ENCODE results near the gene KDELR1. TPM values are rescaled to one million over a fixed set of nuclear protein-coding genes. Genes with fewer than 3 reads are reported as not detected.

KDELR1 gene
- total RNA-seq (57.5 TPM), polyA plus RNA-seq (ENCODE audit: insufficient read depth in 1 of 8, insufficient read length in 8 of 8, low replicate concordance in 1 of 8) (100 to 1,000 TPM; 104 to 162 (median 129) TPM)
- long read RNA-seq, donor 1, transcript KDELR1-201 (5 exons, 1,557 nt): major isoform, 21 of 23 reads
- long read RNA-seq, donor 1, partial matches to known transcripts: 0 of 23 reads
- long read RNA-seq, donor 1, other reads (novel, unspliced or antisense): 0 of 23 reads
- long read RNA-seq, donor 2, partial matches to known transcripts: 0 of 4 reads
- long read RNA-seq, donor 2, other reads (novel, unspliced or antisense): 0 of 4 reads
- long read RNA-seq, donor 3, transcript KDELR1-201 (5 exons, 1,557 nt): major isoform, 29 of 44 reads
- long read RNA-seq, donor 3, partial matches to known transcripts: 11 of 44 reads
- long read RNA-seq, donor 3, other reads (novel, unspliced or antisense): 0 of 44 reads
- long read RNA-seq, donor 4, transcript KDELR1-201 (5 exons, 1,557 nt): major isoform, 34 of 65 reads
- long read RNA-seq, donor 4, partial matches to known transcripts: 29 of 65 reads
- long read RNA-seq, donor 4, other reads (novel, unspliced or antisense): 0 of 65 reads
- long read RNA-seq, donor 5, transcript KDELR1-201 (5 exons, 1,557 nt): major isoform, 103 of 110 reads
- long read RNA-seq, donor 5, partial matches to known transcripts: 0 of 110 reads
- long read RNA-seq, donor 5, other reads (novel, unspliced or antisense): 0 of 110 reads
- long read RNA-seq, donor 6, transcript KDELR1-201 (5 exons, 1,557 nt): major isoform, 47 of 90 reads
- long read RNA-seq, donor 6, transcript KDELR1-203 (4 exons, 1,594 nt): minor isoform, 8 of 90 reads
- long read RNA-seq, donor 6, partial matches to known transcripts: 33 of 90 reads
- long read RNA-seq, donor 6, other reads (novel, unspliced or antisense): 0 of 90 reads
- long read RNA-seq, donor 7, transcript KDELR1-201 (5 exons, 1,557 nt): major isoform, 62 of 66 reads
- long read RNA-seq, donor 7, partial matches to known transcripts: 0 of 66 reads
- long read RNA-seq, donor 7, other reads (novel, unspliced or antisense): 0 of 66 reads
- long read RNA-seq, donor 8, transcript KDELR1-201 (5 exons, 1,557 nt): major isoform, 35 of 39 reads
- long read RNA-seq, donor 8, partial matches to known transcripts: 0 of 39 reads
- long read RNA-seq, donor 8, other reads (novel, unspliced or antisense): 0 of 39 reads
- long read RNA-seq, donor 9, transcript KDELR1-201 (5 exons, 1,557 nt): major isoform, 47 of 50 reads
- long read RNA-seq, donor 9, partial matches to known transcripts: 0 of 50 reads
- long read RNA-seq, donor 9, other reads (novel, unspliced or antisense): 0 of 50 reads
- long read RNA-seq, donor 10, transcript KDELR1-201 (5 exons, 1,557 nt): major isoform, 63 of 71 reads
- long read RNA-seq, donor 10, partial matches to known transcripts: 5 of 71 reads
- long read RNA-seq, donor 10, other reads (novel, unspliced or antisense): 0 of 71 reads
- long read RNA-seq, donor 11, transcript KDELR1-203 (4 exons, 1,594 nt): minor isoform, 7 of 69 reads
- long read RNA-seq, donor 11, transcript KDELR1-201 (5 exons, 1,557 nt): major isoform, 61 of 69 reads
- long read RNA-seq, donor 11, partial matches to known transcripts: 0 of 69 reads
- long read RNA-seq, donor 11, other reads (novel, unspliced or antisense): 0 of 69 reads

GRCh38 chr19:48391100-48392005 is at the start of gene KDELR1:
Gene KDELR1 (minus strand): TSS chr19:48391551. CDS start chr19:48391358, 193 bp downstream.
- Histone ChIP-seq H3K27me3 (ENCODE audit: control insufficient read depth, insufficient read depth, low read length) (peaks cover 39% of the 10 kb centered on the region), H3K9me3 (replicated peaks; ENCODE audit: control insufficient read depth, low read depth, low read length) (no peaks in the 10 kb centered on the region), H3K4me3 (ENCODE audit: low read length) (peak within 1 kb of the TSS; percentile 88), H3K4me1 (ENCODE audit: control insufficient read depth, insufficient read depth, low read length) (peaks cover 43% of the 10 kb centered on the region), H3K36me3 (ENCODE audit: control insufficient read depth, insufficient read depth, low read length) (peaks cover 28% of the 10 kb centered on the region), H3K27ac (ENCODE audit: low read length) (peak within 1 kb of the TSS; percentile 96)
- WGBS (ENCODE audit: insufficient coverage): 8% methylated on average over 20 of the region's 42 CpGs
- DNase-seq: peak; percentile 89

GRCh38 chr19:48436586-48436985 is 45.2 kb upstream of the KDELR1 start:
- DNase-seq: no peak
- no peaks in the 10 kb centered on the region for H3K36me3 ChIP-seq (ENCODE audit: control insufficient read depth, insufficient read depth, low read length)
- no peak overlapping the region for H3K27ac ChIP-seq (ENCODE audit: low read length)
- peaks cover 15% of the 10 kb centered on the region for H3K27me3 ChIP-seq (ENCODE audit: control insufficient read depth, insufficient read depth, low read length)
- H3K4me1 ChIP-seq (ENCODE audit: control insufficient read depth, insufficient read depth, low read length): no peaks in the 10 kb centered on the region
- H3K9me3 ChIP-seq (replicated peaks; ENCODE audit: control insufficient read depth, low read depth, low read length): no peaks in the 10 kb centered on the region
- WGBS (ENCODE audit: insufficient coverage): 77% methylated on average over 4 of the region's 5 CpGs
- H3K4me3 ChIP-seq (ENCODE audit: low read length): no peak overlapping the region

- Histone ChIP-seq H3K36me3 (ENCODE audit: control insufficient read depth, insufficient read depth, low read length) (no peaks in the 10 kb centered on the region), H3K27ac (ENCODE audit: low read length) (no peak overlapping the region), H3K4me3 (ENCODE audit: low read length) (no peak overlapping the region), H3K4me1 (ENCODE audit: control insufficient read depth, insufficient read depth, low read length) (no peaks in the 10 kb centered on the region), H3K27me3 (ENCODE audit: control insufficient read depth, insufficient read depth, low read length) (peaks cover 3% of the 10 kb centered on the region), H3K9me3 (replicated peaks; ENCODE audit: control insufficient read depth, low read depth, low read length) (no peaks in the 10 kb centered on the region)
- 80% methylated on average over 1 of the region's 8 CpGs for WGBS (ENCODE audit: insufficient coverage)
- no peak for DNase-seq
Observed at GRCh38 chr19:48433337-48433736, 42.0 kb upstream of the KDELR1 start.

GRCh38 chr19:48428670-48429069 is 37.3 kb upstream of the KDELR1 start:
- no peaks in the 10 kb centered on the region for H3K4me1 ChIP-seq (ENCODE audit: control insufficient read depth, insufficient read depth, low read length)
- WGBS (ENCODE audit: insufficient coverage): no CpG with 5 or more reads among the region's 1 CpG
- no peak for DNase-seq
- H3K9me3 ChIP-seq (replicated peaks; ENCODE audit: control insufficient read depth, low read depth, low read length): no peaks in the 10 kb centered on the region
- H3K27ac ChIP-seq (ENCODE audit: low read length): no peak overlapping the region
- no peak overlapping the region for H3K4me3 ChIP-seq (ENCODE audit: low read length)
- H3K27me3 ChIP-seq (ENCODE audit: control insufficient read depth, insufficient read depth, low read length): no peaks in the 10 kb centered on the region
- no peaks in the 10 kb centered on the region for H3K36me3 ChIP-seq (ENCODE audit: control insufficient read depth, insufficient read depth, low read length)

- no peaks in the 10 kb centered on the region for H3K9me3 ChIP-seq (replicated peaks; ENCODE audit: control insufficient read depth, low read depth, low read length)
- peak; percentile 59 for DNase-seq
- no peaks in the 10 kb centered on the region for H3K36me3 ChIP-seq (ENCODE audit: control insufficient read depth, insufficient read depth, low read length)
- no peak overlapping the region for H3K27ac ChIP-seq (ENCODE audit: low read length)
- H3K4me3 ChIP-seq (ENCODE audit: low read length): no peak overlapping the region
- no peaks in the 10 kb centered on the region for H3K27me3 ChIP-seq (ENCODE audit: control insufficient read depth, insufficient read depth, low read length)
- H3K4me1 ChIP-seq (ENCODE audit: control insufficient read depth, insufficient read depth, low read length): no peaks in the 10 kb centered on the region
- WGBS (ENCODE audit: insufficient coverage): 45% methylated on average over 7 of the region's 8 CpGs
Observed at GRCh38 chr19:48424694-48425219, 33.4 kb upstream of the KDELR1 start.

GRCh38 chr19:48421548-48421947 is 30.2 kb upstream of the KDELR1 start:
- WGBS (ENCODE audit: insufficient coverage): 64% methylated on average over 13 of the region's 16 CpGs
- no peaks in the 10 kb centered on the region for H3K36me3 ChIP-seq (ENCODE audit: control insufficient read depth, insufficient read depth, low read length)
- H3K9me3 ChIP-seq (replicated peaks; ENCODE audit: control insufficient read depth, low read depth, low read length): no peaks in the 10 kb centered on the region
- no peaks in the 10 kb centered on the region for H3K4me1 ChIP-seq (ENCODE audit: control insufficient read depth, insufficient read depth, low read length)
- no peak overlapping the region for H3K27ac ChIP-seq (ENCODE audit: low read length)
- no peak for DNase-seq
- H3K27me3 ChIP-seq (ENCODE audit: control insufficient read depth, insufficient read depth, low read length): peaks cover 6% of the 10 kb centered on the region
- H3K4me3 ChIP-seq (ENCODE audit: low read length): no peak overlapping the region

GRCh38 chr19:48419158-48419920 is 28.0 kb upstream of the KDELR1 start:
- Histone ChIP-seq H3K9me3 (replicated peaks; ENCODE audit: control insufficient read depth, low read depth, low read length) (no peaks in the 10 kb centered on the region), H3K27ac (ENCODE audit: low read length) (no peak overlapping the region), H3K27me3 (ENCODE audit: control insufficient read depth, insufficient read depth, low read length) (peaks cover 28% of the 10 kb centered on the region), H3K36me3 (ENCODE audit: control insufficient read depth, insufficient read depth, low read length) (no peaks in the 10 kb centered on the region), H3K4me3 (ENCODE audit: low read length) (no peak overlapping the region), H3K4me1 (ENCODE audit: control insufficient read depth, insufficient read depth, low read length) (no peaks in the 10 kb centered on the region)
- DNase-seq: peak; percentile 70
- 71% methylated on average over 19 of the region's 31 CpGs for WGBS (ENCODE audit: insufficient coverage)

- Histone ChIP-seq H3K36me3 (ENCODE audit: control insufficient read depth, insufficient read depth, low read length) (no peaks in the 10 kb centered on the region), H3K4me3 (ENCODE audit: low read length) (no peak overlapping the region), H3K27me3 (ENCODE audit: control insufficient read depth, insufficient read depth, low read length) (peaks cover 37% of the 10 kb centered on the region), H3K4me1 (ENCODE audit: control insufficient read depth, insufficient read depth, low read length) (no peaks in the 10 kb centered on the region), H3K9me3 (replicated peaks; ENCODE audit: control insufficient read depth, low read depth, low read length) (no peaks in the 10 kb centered on the region), H3K27ac (ENCODE audit: low read length) (no peak overlapping the region)
- no peak for DNase-seq
- WGBS (ENCODE audit: insufficient coverage): 72% methylated on average over 6 of the region's 6 CpGs
Observed at GRCh38 chr19:48418317-48419064, 27.1 kb upstream of the KDELR1 start.
